Activated naive CD8-positive, alpha-beta T cell treated with anti-CD3 and anti-CD28 coated beads, Interleukin-2, amount 10 ng/mL, durations not matched to agents 7 days and 5 days (primary cell): ENCODE results near the gene STAG3. TPM values are rescaled to one million over a fixed set of nuclear protein-coding genes. Genes with fewer than 3 reads are reported as not detected.
A peak's percentile ranks its signal among the peaks of the same experiment; 100 is the strongest.

Source experiments
- ATAC-seq: fragments of 150-1000 bp; cut with Tn5 transposase; one replicate; pipeline ENCODE4 v1.10.0; 2021; ENCODE audit warnings: low read depth, moderate library complexity
- POLR2A ChIA-PET: fragments of 350-600 bp; sonication (Branson Sonifier 250); formaldehyde crosslinking; loops from one replicate; lab custom pipeline; 2021; ENCODE audit warnings: antibody characterized with exemption; lab: Charles Lee
- DNase-seq: peaks from one replicate; pipeline ENCODE4 v3.0.0; 2021
- H3K27ac Mint-ChIP-seq: one replicate; pipeline ENCODE4 v1.8.0; 2022; ENCODE audit warnings: mild to moderate bottlenecking, mixed read lengths
- H3K27me3 Mint-ChIP-seq: one replicate; pipeline ENCODE4 v1.8.0; 2022; ENCODE audit warnings: mild to moderate bottlenecking, moderate library complexity, mixed read lengths
- H3K36me3 Mint-ChIP-seq: one replicate; pipeline ENCODE4 v1.8.0; 2021; ENCODE audit warnings: mild to moderate bottlenecking, mixed read lengths
- H3K4me1 Mint-ChIP-seq: one replicate; pipeline ENCODE4 v1.8.0; 2021; ENCODE audit warnings: mixed read lengths
- H3K4me3 Mint-ChIP-seq: one replicate; pipeline ENCODE4 v1.8.0; 2022; ENCODE audit warnings: mild to moderate bottlenecking, moderate library complexity, mixed read lengths
- H3K9me3 Mint-ChIP-seq: one replicate; pipeline ENCODE4 v1.8.0; 2021; ENCODE audit warnings: mixed read lengths
- total RNA-seq, 2 experiments: library from RNA; stranded (reverse); gene quantifications; one replicate each; pipeline ENCODE4 v1.2.3, GENCODE V29; 2021

The STAG3 gene
- total RNA-seq, 2 experiments from 2014 or later, result 31.1 to 38.8 TPM

GRCh38 chr7:100147278-100147677, 30.4 kb upstream of the STAG3 start:
- Mint-ChIP-seq H3K4me1 (peaks cover 23% of the 10 kb centered on the region), H3K4me3 (no peak overlapping the region), H3K27ac (no peak overlapping the region), H3K9me3 (no peaks in the 10 kb centered on the region), H3K36me3 (peaks cover 12% of the 10 kb centered on the region), H3K27me3 (no peaks in the 10 kb centered on the region)
- ATAC-seq, result no peak
- DNase-seq, result no peak
- POLR2A ChIA-PET, result interaction anchor here (0.6 to 2.4 kb wide), 7 partner anchors 9 to 589 kb away, joined by 3 to 11 read pairs (median 4); partner anchors contain the start of genes GAL3ST4, GPC2, MEPCE and STAG3

GRCh38 chr7:100148225-100148558, 29.5 kb upstream of the STAG3 start:
- POLR2A ChIA-PET, result interaction anchor here (0.6 to 3.2 kb wide), 25 partner anchors 9 to 649 kb away, joined by 3 to 48 read pairs (median 4); partner anchors contain the start of genes AP4M1, GAL3ST4, GPC2 and MBLAC1
- Mint-ChIP-seq H3K4me3 (peak overlapping the region; percentile 100), H3K4me1 (peaks cover 27% of the 10 kb centered on the region), H3K36me3 (peaks cover 17% of the 10 kb centered on the region), H3K9me3 (no peaks in the 10 kb centered on the region), H3K27me3 (no peaks in the 10 kb centered on the region), H3K27ac (peak overlapping the region; percentile 99)
- ATAC-seq (no peak), DNase-seq (no peak)

DNA sequence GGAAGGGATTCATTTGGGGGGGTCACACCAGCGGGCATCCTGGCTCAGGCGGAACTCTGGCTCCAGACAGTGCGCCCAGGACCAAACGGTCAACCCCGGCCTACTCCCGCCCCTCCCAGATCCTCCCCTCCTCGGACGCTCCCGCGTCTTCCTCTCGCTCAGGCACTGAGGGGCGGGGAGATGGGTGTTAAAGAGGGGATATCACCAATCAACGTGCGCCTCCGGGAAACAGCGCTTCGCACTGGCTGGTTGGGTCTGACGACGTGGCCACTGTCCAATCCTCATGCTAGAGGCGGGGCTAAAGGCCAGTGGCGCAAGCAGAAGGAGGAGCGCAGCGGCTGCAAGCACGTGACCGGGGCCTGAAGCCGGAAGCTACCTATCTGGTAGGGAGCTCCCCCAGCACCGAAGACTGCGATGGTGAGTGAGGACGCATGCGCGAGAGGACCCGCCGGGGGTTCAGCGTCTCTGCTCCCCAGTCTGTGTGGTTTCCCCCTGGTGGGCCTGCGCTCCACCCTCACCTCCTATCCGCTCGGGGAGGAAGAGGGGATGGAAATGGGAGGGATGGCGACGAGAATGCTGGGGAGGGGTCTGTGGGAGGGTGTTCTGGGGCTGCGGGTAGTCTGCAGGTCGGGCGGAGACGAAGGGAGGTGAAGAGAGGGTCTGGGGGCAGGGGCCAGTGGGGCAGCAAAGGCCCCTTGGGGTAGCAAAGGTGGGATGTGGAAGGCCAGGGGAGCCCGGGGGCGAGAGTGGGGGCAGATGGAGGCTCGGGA, 29.0 kb upstream of the STAG3 start, which contains the start of gene LAMTOR4:
LAMTOR4 (plus strand) TSS at position 360 of the 770 bp plus-strand sequence; CDS start at position 415, 55 bp downstream.
- Mint-ChIP-seq H3K36me3 (peaks cover 21% of the 10 kb centered on the region), H3K4me1 (peaks cover 31% of the 10 kb centered on the region), H3K4me3 (peak within 1 kb of the TSS; percentile 100), H3K27me3 (no peaks in the 10 kb centered on the region), H3K9me3 (no peaks in the 10 kb centered on the region), H3K27ac (peak within 1 kb of the TSS; percentile 99)
- POLR2A ChIA-PET, result interaction anchor here (0.6 to 3.2 kb wide), 23 partner anchors 9 to 649 kb away, joined by 3 to 48 read pairs (median 4); partner anchors contain the start of genes AP4M1, GAL3ST4, GPC2 and MBLAC1
- ATAC-seq (peak; percentile 97), DNase-seq (peak; percentile 93)

GRCh38 chr7:100152404-100152803, 25.3 kb upstream of the STAG3 start:
- Mint-ChIP-seq H3K4me3 (peak overlapping the region; percentile 17), H3K9me3 (no peaks in the 10 kb centered on the region), H3K4me1 (peaks cover 47% of the 10 kb centered on the region), H3K36me3 (peaks cover 28% of the 10 kb centered on the region), H3K27me3 (no peaks in the 10 kb centered on the region), H3K27ac (peak overlapping the region; percentile 8)
- ATAC-seq, result no peak
- POLR2A ChIA-PET, result interaction anchor here (0.6 to 1.5 kb wide), 3 partner anchors 15 to 190 kb away, joined by 3 read pairs; no protein-coding TSS in a partner anchor
- no peak for DNase-seq

- Mint-ChIP-seq H3K36me3 (peaks cover 31% of the 10 kb centered on the region), H3K9me3 (no peaks in the 10 kb centered on the region), H3K27me3 (no peaks in the 10 kb centered on the region), H3K27ac (peak overlapping the region; percentile 52), H3K4me1 (peaks cover 49% of the 10 kb centered on the region), H3K4me3 (no peak overlapping the region)
- POLR2A ChIA-PET, result interaction anchor here (1.2 to 1.7 kb wide), 2 partner anchors 11 to 13 kb away, joined by 3 to 6 read pairs; no protein-coding TSS in a partner anchor
- no peak for ATAC-seq
- DNase-seq, result no peak
These were observed 24.6 kb upstream of the STAG3 start for GRCh38 chr7:100152937-100153666.

GRCh38 chr7:100153708-100154535, 23.8 kb upstream of the STAG3 start:
- Mint-ChIP-seq H3K36me3 (peaks cover 27% of the 10 kb centered on the region), H3K27ac (peak overlapping the region; percentile 52), H3K27me3 (no peaks in the 10 kb centered on the region), H3K9me3 (no peaks in the 10 kb centered on the region), H3K4me3 (no peak overlapping the region), H3K4me1 (peaks cover 46% of the 10 kb centered on the region)
- DNase-seq (no peak), ATAC-seq (no peak)
- POLR2A ChIA-PET, result interaction anchor here (0.7 to 3.8 kb wide), 4 partner anchors 11 to 26 kb away, joined by 3 to 16 read pairs (median 4); no protein-coding TSS in a partner anchor

GRCh38 chr7:100154651-100155491, 22.8 kb upstream of the STAG3 start:
- DNase-seq (no peak), ATAC-seq (no peak)
- H3K4me1 Mint-ChIP-seq, result peaks cover 52% of the 10 kb centered on the region
- H3K36me3 Mint-ChIP-seq, result peaks cover 27% of the 10 kb centered on the region
- no peaks in the 10 kb centered on the region for H3K9me3 Mint-ChIP-seq
- no peak overlapping the region for H3K4me3 Mint-ChIP-seq
- H3K27me3 Mint-ChIP-seq, result no peaks in the 10 kb centered on the region
- H3K27ac Mint-ChIP-seq, result no peak overlapping the region
- POLR2A ChIA-PET, result interaction anchor here (0.6 to 3.8 kb wide), 4 partner anchors 15 to 351 kb away, joined by 3 to 16 read pairs (median 5); no protein-coding TSS in a partner anchor

DNA sequence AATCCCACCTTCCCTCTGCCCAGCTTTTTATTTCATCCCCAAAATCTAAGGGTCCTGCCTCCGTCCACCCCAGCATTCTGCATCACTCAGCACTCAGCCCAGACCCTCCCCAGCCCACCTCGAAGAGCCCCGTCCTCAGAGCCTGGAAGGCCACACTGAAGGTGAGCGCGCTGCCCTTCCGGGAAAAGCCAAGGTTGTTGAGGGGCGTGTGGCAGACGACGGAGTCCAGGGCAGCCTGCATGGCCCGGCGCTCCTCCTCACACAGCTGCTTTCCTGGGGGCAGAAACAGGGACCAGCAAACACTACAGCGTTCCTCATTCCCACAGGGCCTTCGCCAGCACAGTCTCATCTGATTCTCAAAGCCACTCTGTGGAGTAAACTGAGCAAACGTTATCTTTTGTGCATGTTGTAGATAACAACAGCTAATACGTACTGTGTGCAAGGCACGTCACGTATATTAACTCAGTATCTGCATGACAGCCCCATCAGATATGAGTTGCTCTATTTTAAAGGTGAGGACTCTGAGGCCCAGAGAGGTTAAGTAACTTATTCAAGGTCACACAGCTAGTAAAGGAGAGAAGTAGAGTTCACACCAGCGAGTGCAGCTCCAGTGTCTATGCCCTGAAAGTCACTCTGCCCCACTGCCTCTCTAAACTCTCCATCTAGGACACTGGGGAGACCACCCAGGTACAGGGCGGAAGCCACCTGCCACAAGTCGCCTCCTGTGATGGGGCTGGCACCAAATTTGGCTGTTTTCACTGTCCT, 22.0 kb upstream of the STAG3 start:
- POLR2A ChIA-PET, result interaction anchor here (1.0 to 3.8 kb wide), 4 partner anchors 10 to 24 kb away, joined by 3 to 22 read pairs (median 13); partner anchors contain the start of gene GAL3ST4

DNA sequence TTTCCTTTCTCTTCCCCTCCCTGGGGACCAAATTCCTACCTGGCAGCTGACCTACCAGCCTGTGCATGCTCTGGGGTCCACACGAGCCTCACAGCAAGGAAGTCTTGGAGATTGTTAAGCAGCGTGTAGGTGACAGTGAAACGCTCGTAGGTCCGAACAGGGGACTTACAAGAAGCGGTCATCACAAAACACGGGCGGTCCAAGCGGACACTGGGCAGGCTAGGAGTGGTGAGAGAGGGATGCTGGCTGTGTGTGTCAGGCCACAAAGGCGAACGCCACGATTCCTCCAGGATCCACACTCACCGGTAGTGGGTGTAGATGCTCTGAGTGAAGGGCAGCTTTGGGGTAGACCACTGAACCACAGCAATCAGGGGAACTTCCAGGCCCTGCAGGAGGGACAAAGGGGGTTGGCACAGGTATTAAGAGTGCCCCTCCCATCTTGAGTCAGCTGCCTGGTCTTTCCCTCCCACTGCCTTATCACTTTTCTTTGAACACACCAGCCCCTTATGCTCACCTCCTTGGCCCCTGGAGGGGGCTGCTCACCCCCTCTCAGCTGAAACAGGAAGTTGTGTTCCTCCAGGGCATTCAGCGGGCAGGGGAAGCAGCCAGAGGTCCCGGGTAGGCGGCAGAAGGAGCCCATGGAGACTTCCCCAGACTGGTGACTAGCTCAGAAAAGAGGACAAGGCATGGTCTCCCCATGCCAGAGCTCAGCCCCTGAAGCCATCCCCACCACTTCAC, 21.2 kb upstream of the STAG3 start:
- Mint-ChIP-seq H3K36me3 (peaks cover 23% of the 10 kb centered on the region), H3K4me1 (peaks cover 42% of the 10 kb centered on the region), H3K9me3 (no peaks in the 10 kb centered on the region), H3K4me3 (peak overlapping the region; percentile 83), H3K27me3 (no peaks in the 10 kb centered on the region), H3K27ac (peak overlapping the region; percentile 82)
- ATAC-seq, result peak; percentile 26
- DNase-seq, result no peak
- POLR2A ChIA-PET, result interaction anchor here (1.0 to 4.4 kb wide), 7 partner anchors 7 to 272 kb away, joined by 3 to 48 read pairs (median 10); partner anchors contain the start of genes GAL3ST4, GPC2, LAMTOR4 and MEPCE

More for the DNA sequence above, 22.0 kb upstream of the STAG3 start:
- DNase-seq, result no peak
- H3K9me3 Mint-ChIP-seq, result no peaks in the 10 kb centered on the region
- H3K36me3 Mint-ChIP-seq, result peaks cover 23% of the 10 kb centered on the region
- no peaks in the 10 kb centered on the region for H3K27me3 Mint-ChIP-seq
- H3K4me1 Mint-ChIP-seq, result peaks cover 44% of the 10 kb centered on the region
- H3K4me3 Mint-ChIP-seq, result no peak overlapping the region
- no peak for ATAC-seq
- H3K27ac Mint-ChIP-seq, result peak overlapping the region; percentile 30

DNA sequence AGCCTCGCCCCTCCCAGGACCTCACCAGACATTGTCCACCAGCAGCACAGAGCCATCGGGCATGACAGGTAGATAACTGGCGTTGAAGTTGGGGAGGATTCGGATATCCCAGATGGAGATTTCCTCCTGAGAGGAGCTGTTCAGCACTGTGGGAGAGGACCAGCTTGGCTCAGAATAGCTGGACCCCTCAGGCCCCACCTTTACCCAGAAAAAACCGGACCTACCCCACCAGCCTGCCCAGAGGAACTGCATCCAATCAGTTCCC, 20.7 kb upstream of the STAG3 start:
- Mint-ChIP-seq H3K36me3 (peaks cover 20% of the 10 kb centered on the region), H3K4me1 (peaks cover 40% of the 10 kb centered on the region), H3K27ac (peak overlapping the region; percentile 82), H3K9me3 (no peaks in the 10 kb centered on the region), H3K27me3 (no peaks in the 10 kb centered on the region), H3K4me3 (peak overlapping the region; percentile 83)
- POLR2A ChIA-PET, result interaction anchor here (1.0 to 4.4 kb wide), 7 partner anchors 8 to 272 kb away, joined by 3 to 48 read pairs (median 10); partner anchors contain the start of genes GAL3ST4, GPC2, LAMTOR4 and MEPCE
- no peak for DNase-seq
- no peak for ATAC-seq
